Measurements from ENCODE around the gene HYDIN. TPM values are rescaled to one million over a fixed set of nuclear protein-coding genes. Genes with fewer than 3 reads are reported as not detected.

Gene HYDIN
- polyA plus RNA-seq, 2 of the 4 experiments (the other 2 are of a cell fraction) = 0.23 to 0.41 TPM

GRCh38 chr16:70786020-70786755 is 444.3 kb downstream of the HYDIN start:
- CTCF ChIA-PET = interaction anchor here (11.2 kb wide), 1 partner anchor 15 kb away, joined by 76 read pairs; no protein-coding TSS in a partner anchor
- POLR2A ChIA-PET = no interaction called here
- H3K9me3 ChIP-seq = no peaks in the 10 kb centered on the region; the same call in 2 of the 3 replicates
- DNase-seq (ENCODE audit: low read depth in 1 of 2, low spot score in 1 of 2) (no peak), FAIRE-seq (no peak), ATAC-seq (no peak)
- H3K4me2 ChIP-seq = no peak overlapping the region
- H3K4me3 ChIP-seq = no peak overlapping the region
- 91% methylated on average over 18 of the region's 19 CpGs for WGBS (ENCODE audit: missing lambda C conversion rate)
- no peaks in the 10 kb centered on the region for H3K4me1 ChIP-seq
- H3K27ac ChIP-seq = no peak overlapping the region
- TF ChIP-seq MAFK (IDR thresholded peaks at IDR 0.05; ENCODE audit: partially characterized antibody) (no peak), BCL3 (IDR thresholded peaks at IDR 0.05) (no peak)

GRCh38 chr16:70784692-70785555 is 445.6 kb downstream of the HYDIN start:
- Histone ChIP-seq H3K9me3 (no peaks in the 10 kb centered on the region; the same call in 2 of the 3 replicates), H3K4me2 (no peak overlapping the region), H3K27ac (no peak overlapping the region), H3K4me1 (no peaks in the 10 kb centered on the region), H3K4me3 (no peak overlapping the region)
- DNase-seq (ENCODE audit: low read depth in 1 of 2, low spot score in 1 of 2) (no peak), FAIRE-seq (no peak), ATAC-seq (no peak)
- ChIA-PET POLR2A (interaction anchor here (1.1 kb wide), 1 partner anchor 16 kb away, joined by 3 read pairs; no protein-coding TSS in a partner anchor), CTCF (interaction anchor here (11.2 kb wide), 1 partner anchor 14 kb away, joined by 76 read pairs; no protein-coding TSS in a partner anchor)
- 92% methylated on average over 21 of the region's 21 CpGs for WGBS (ENCODE audit: missing lambda C conversion rate)
- TF ChIP-seq KDM1A (IDR thresholded peaks at IDR 0.05; ENCODE audit: low read depth) = no peak
- no peak for TF ChIP-seq HEYL (CRISPR knock-in tag; IDR thresholded peaks at IDR 0.05)
- TF ChIP-seq FOSB (CRISPR knock-in tag; IDR thresholded peaks at IDR 0.05) = no peak
- no peak for TF ChIP-seq EHF (CRISPR knock-in tag; IDR thresholded peaks at IDR 0.05)
- no peak for TF ChIP-seq POLR2AphosphoS2 (conservative IDR thresholded peaks at IDR 0.05; ENCODE audit: low read length)
- TF ChIP-seq ZFP36 (IDR thresholded peaks at IDR 0.05; ENCODE audit: borderline replicate concordance, partially characterized antibody) = no peak
- TF ChIP-seq EHMT2 (IDR thresholded peaks at IDR 0.05; ENCODE audit: low read depth) = no peak
- TF ChIP-seq HOXB5 (CRISPR knock-in tag; IDR thresholded peaks at IDR 0.05) = no peak
- no peak for TF ChIP-seq CBX2 (IDR thresholded peaks at IDR 0.05; ENCODE audit: borderline replicate concordance, low read depth)
- no peak for TF ChIP-seq NR3C1 (IDR thresholded peaks at IDR 0.05)
- TF ChIP-seq CBX8 (IDR thresholded peaks at IDR 0.05) = no peak
- no peak for TF ChIP-seq CTCF (IDR thresholded peaks at IDR 0.05)
- TF ChIP-seq SMC3 (IDR thresholded peaks at IDR 0.05) = no peak
- TF ChIP-seq RFX5 (IDR thresholded peaks at IDR 0.05) = no peak
- TF ChIP-seq E2F6 (IDR thresholded peaks at IDR 0.05; ENCODE audit: borderline replicate concordance, low read depth) = no peak
- no peak for TF ChIP-seq PBX3 (IDR thresholded peaks at IDR 0.05)
- TF ChIP-seq FOXS1 (CRISPR knock-in tag; IDR thresholded peaks at IDR 0.05) = no peak
- TF ChIP-seq CHD4 (IDR thresholded peaks at IDR 0.05; ENCODE audit: borderline replicate concordance) = no peak
- no peak for TF ChIP-seq REST (IDR thresholded peaks at IDR 0.05)

Measured in A549 (cell line).